ENCODE measurements around the gene KCMF1.

The KCMF1 gene

DNA sequence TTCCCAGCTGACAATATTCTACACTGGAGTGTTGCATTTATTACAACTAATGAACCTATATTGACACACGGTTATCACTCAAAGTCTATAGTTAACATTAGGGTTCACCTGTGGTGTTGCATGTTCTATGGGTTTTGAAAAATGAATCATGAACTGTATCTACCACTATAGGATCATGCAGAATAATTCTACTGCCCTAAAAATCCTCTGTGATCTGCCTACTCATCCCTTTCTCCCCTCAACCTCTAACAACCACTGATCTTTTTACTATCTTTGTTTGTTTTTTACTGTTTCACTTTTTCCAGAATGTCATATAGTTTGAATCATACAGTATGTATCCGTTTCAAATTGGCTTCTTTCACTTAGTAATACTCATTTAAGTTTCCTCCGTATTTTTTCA, 114.6 kb downstream of the KCMF1 start:
- H3K4me1 ChIP-seq: no peaks in the 10 kb centered on the region
- no peak for DNase-seq
- no peaks in the 10 kb centered on the region for H3K9me3 ChIP-seq
- H3K36me3 ChIP-seq: no peaks in the 10 kb centered on the region
- TF ChIP-seq, protein P1, sequence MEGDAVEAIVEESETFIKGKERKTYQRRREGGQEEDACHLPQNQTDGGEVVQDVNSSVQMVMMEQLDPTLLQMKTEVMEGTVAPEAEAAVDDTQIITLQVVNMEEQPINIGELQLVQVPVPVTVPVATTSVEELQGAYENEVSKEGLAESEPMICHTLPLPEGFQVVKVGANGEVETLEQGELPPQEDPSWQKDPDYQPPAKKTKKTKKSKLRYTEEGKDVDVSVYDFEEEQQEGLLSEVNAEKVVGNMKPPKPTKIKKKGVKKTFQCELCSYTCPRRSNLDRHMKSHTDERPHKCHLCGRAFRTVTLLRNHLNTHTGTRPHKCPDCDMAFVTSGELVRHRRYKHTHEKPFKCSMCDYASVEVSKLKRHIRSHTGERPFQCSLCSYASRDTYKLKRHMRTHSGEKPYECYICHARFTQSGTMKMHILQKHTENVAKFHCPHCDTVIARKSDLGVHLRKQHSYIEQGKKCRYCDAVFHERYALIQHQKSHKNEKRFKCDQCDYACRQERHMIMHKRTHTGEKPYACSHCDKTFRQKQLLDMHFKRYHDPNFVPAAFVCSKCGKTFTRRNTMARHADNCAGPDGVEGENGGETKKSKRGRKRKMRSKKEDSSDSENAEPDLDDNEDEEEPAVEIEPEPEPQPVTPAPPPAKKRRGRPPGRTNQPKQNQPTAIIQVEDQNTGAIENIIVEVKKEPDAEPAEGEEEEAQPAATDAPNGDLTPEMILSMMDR (IDR thresholded peaks at IDR 0.05; ENCODE audit: low read depth, low read length): no peak
- peaks cover 4% of the 10 kb centered on the region for H3K27me3 ChIP-seq
- H3K4me3 ChIP-seq (ENCODE audit: low read depth, low read length): no peak overlapping the region

DNA sequence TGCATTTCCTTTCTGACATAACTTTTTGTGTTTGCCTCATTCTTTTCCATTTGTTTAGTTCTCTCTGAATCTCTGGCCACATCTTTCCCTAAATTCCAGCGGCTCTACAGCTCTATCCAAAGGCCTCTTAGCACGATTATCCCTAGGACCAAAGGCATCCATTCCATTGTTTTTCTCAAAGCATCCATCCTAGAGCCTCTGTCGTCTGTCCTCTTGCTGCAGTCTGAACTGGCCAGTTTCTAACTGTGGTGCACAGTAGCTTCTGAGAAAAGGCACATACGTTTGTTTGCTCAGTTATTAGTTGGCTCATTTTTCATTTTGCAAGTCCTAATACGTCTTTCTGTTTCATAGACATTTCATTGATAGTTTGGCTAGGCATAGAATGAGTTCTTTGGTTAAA, 116.6 kb downstream of the KCMF1 start:
- Histone ChIP-seq H3K36me3 (no peaks in the 10 kb centered on the region), H3K4me3 (ENCODE audit: low read depth, low read length) (no peak overlapping the region), H3K27me3 (peaks cover 4% of the 10 kb centered on the region), H3K4me1 (no peaks in the 10 kb centered on the region), H3K9me3 (no peaks in the 10 kb centered on the region)
- TF ChIP-seq, protein P1 (IDR thresholded peaks at IDR 0.05; ENCODE audit: low read depth, low read length): no peak
- DNase-seq: no peak

DNA sequence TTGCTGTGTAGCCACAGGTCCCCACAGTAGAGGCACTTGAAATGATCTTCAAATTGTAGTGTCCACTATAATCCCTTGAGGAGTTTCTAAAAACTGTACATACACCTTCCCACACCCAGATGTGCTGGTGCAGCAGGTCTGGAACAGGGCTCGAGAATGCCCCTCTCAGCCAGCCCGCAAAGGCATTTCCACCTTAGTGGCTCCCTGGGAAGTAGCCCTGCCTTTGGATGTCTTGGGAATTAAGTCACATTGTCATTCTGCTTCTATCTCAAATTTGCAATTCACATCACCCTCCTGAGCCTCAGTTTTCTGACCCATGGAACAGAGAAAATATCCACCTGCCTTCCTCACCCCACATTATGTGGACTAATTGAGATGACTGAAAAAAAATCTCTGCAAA, 118.0 kb downstream of the KCMF1 start:
- TF ChIP-seq, protein P1 (IDR thresholded peaks at IDR 0.05; ENCODE audit: low read depth, low read length): no peak
- Histone ChIP-seq H3K9me3 (no peaks in the 10 kb centered on the region), H3K27me3 (peaks cover 4% of the 10 kb centered on the region), H3K36me3 (no peaks in the 10 kb centered on the region), H3K4me1 (no peaks in the 10 kb centered on the region), H3K4me3 (ENCODE audit: low read depth, low read length) (no peak overlapping the region)
- no peak for DNase-seq

DNA sequence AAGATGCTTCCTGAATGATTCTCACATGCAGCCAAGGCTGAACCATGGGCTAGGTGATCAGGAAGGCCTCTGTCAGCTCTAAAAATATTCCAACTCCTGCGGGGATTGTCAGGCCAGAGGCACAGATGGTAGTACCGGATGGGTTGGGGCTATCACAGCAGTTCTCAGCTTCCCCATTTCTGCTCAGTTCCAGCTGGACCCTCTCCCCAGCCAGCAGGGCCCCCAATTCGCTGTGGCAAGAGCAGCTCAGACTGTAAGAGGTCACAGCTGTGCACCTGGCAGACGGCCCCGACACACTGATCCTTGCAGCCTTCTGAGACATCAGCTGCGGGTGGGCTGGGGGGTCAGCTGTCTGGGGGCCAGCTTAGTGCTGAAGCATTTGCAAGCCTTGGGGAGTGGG, 118.6 kb downstream of the KCMF1 start:
- Histone ChIP-seq H3K36me3 (no peaks in the 10 kb centered on the region), H3K4me3 (ENCODE audit: low read depth, low read length) (no peak overlapping the region), H3K4me1 (no peaks in the 10 kb centered on the region), H3K27me3 (peaks cover 4% of the 10 kb centered on the region), H3K9me3 (no peaks in the 10 kb centered on the region)
- TF ChIP-seq, protein P1 (IDR thresholded peaks at IDR 0.05; ENCODE audit: low read depth, low read length): no peak
- DNase-seq: no peak

DNA sequence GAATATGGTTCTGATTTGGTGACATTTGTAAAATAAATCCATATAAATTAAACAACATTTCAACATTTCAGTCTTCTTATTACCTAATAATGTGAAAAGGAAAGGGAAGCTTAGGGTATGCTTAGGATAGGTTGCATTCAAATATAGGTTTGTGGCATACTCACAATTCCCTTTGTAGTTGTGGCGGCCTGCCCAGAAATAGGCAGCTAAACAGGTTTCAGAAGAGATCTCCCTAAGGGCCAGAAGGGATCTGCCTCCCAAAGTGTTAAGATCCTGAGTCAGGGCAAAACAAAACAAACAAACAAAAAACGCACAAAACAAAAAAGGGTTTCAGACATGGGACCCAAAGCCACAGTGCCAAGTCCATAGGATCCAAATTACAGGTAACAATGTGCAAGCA, 120.9 kb downstream of the KCMF1 start:
- TF ChIP-seq, protein P1 (IDR thresholded peaks at IDR 0.05; ENCODE audit: low read depth, low read length): no peak

DNA sequence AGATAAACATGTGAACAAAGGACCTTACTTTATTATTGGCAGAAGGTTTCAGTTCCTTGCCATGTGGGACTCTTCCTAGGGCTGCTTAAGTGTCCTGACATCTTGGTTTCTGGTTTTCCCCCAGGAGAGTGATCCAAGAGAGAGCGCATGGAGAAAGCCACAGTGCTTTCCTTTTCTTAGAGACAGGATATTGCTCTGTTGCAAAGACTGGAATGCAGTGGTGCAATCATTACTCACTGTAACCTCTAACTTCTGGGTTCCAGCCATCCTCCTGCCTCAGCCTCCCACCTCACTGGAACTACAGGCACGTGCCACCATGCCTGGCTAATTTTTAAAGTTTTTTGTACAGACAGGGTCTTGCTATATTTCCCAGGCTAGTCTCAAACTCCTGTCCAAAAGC, 124.1 kb downstream of the KCMF1 start:
- no peak for DNase-seq
- peaks cover 2% of the 10 kb centered on the region; the same call in 1 of the 2 replicates for H3K27me3 ChIP-seq
- TF ChIP-seq, protein P1 (IDR thresholded peaks at IDR 0.05; ENCODE audit: low read depth, low read length): no peak
- no peaks in the 10 kb centered on the region for H3K9me3 ChIP-seq
- H3K36me3 ChIP-seq: no peaks in the 10 kb centered on the region
- H3K4me1 ChIP-seq: no peaks in the 10 kb centered on the region
- H3K4me3 ChIP-seq (ENCODE audit: low read depth, low read length): no peak overlapping the region

More for the DNA sequence above, 120.9 kb downstream of the KCMF1 start:
- no peak for DNase-seq
- Histone ChIP-seq H3K27me3 (peaks cover 4% of the 10 kb centered on the region), H3K36me3 (no peaks in the 10 kb centered on the region), H3K4me3 (ENCODE audit: low read depth, low read length) (no peak overlapping the region), H3K4me1 (no peaks in the 10 kb centered on the region), H3K9me3 (no peaks in the 10 kb centered on the region)

Measured in BE2C (cell line).